Calu3 (cell line): ENCODE measurements around the gene COL8A2. TPM values are rescaled to one million over a fixed set of nuclear protein-coding genes. Genes with fewer than 3 reads are reported as not detected.

Experiments used
- BruUV-seq: library from RNA; stranded (reverse); fragments of 400-500 nt; replicated peaks from 2 replicates; lab custom pipeline; 2021; lab: Mats Ljungman, UMichigan
- CTCF ChIA-PET: fragments of 300-600 bp; sonication (Branson Sonifier 250); formaldehyde crosslinking; loops from one replicate; lab custom pipeline; 2022; ENCODE audit warnings: antibody characterized with exemption; lab: Charles Lee
- DNase-seq: peaks from one replicate; pipeline ENCODE4 v3.0.0; 2022
- H3K27ac Mint-ChIP-seq: one replicate; pipeline ENCODE4 v1.8.0; 2022; ENCODE audit warnings: mixed read lengths; ENCODE audit not compliant: unreplicated experiment
- H3K27me3 Mint-ChIP-seq: one replicate; pipeline ENCODE4 v1.8.0; 2022; ENCODE audit warnings: mixed read lengths; ENCODE audit not compliant: unreplicated experiment
- H3K36me3 Mint-ChIP-seq: one replicate; pipeline ENCODE4 v1.8.0; 2022; ENCODE audit warnings: mild to moderate bottlenecking, moderate library complexity, mixed read lengths; ENCODE audit not compliant: insufficient read depth, unreplicated experiment
- H3K4me1 Mint-ChIP-seq: one replicate; pipeline ENCODE4 v1.8.0; 2022; ENCODE audit warnings: mild to moderate bottlenecking, low read depth, mixed read lengths; ENCODE audit not compliant: unreplicated experiment
- H3K4me3 Mint-ChIP-seq: one replicate; pipeline ENCODE4 v1.8.0; 2022; ENCODE audit warnings: mild to moderate bottlenecking, low read depth, moderate library complexity, mixed read lengths; ENCODE audit not compliant: unreplicated experiment
- H3K9me3 Mint-ChIP-seq: one replicate; pipeline ENCODE4 v1.8.0; 2022; ENCODE audit warnings: low read depth, mixed read lengths; ENCODE audit not compliant: unreplicated experiment
- intact Hi-C: fragments of 100-400 bp; cut with micrococcal nuclease; formaldehyde crosslinking; loops from one replicate; pipeline ENCODE4 v1.10.0; 2022; ENCODE audit not compliant: unreplicated experiment
- total RNA-seq: library from RNA; stranded (reverse); gene quantifications from 2 replicates; pipeline ENCODE4 v1.2.3, GENCODE V29; 2022
- TF ChIP-seq, protein P1 (sequence below): fragments of 200-600 bp; IDR thresholded peaks from one replicate; pipeline ENCODE4 v1.8.0; 2022; ENCODE audit warnings: antibody characterized with exemption; ENCODE audit not compliant: unreplicated experiment

Gene COL8A2
- total RNA-seq, 1 experiment from 2014 or later = not detected

DNA sequence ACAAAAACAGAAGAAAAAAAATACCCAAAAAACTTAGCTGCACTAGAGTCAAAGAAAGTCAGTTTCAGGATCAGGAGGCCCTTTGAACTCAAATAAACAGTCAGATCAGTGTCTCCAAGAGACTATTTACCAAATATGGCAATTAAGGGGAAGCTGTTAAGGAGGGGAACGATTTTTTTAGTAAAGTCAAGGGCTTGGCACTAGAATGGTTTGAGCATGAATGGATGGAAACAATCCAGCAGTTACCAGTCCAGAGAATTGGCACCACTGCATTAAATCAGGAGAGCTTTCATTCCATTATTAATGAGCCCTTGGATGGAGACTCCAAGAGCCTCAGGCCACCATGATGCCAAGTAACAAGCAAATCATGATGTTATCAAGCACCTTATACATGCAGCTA, 17.1 kb upstream of the COL8A2 start:
- H3K27me3 Mint-ChIP-seq = no peaks in the 10 kb centered on the region

DNA sequence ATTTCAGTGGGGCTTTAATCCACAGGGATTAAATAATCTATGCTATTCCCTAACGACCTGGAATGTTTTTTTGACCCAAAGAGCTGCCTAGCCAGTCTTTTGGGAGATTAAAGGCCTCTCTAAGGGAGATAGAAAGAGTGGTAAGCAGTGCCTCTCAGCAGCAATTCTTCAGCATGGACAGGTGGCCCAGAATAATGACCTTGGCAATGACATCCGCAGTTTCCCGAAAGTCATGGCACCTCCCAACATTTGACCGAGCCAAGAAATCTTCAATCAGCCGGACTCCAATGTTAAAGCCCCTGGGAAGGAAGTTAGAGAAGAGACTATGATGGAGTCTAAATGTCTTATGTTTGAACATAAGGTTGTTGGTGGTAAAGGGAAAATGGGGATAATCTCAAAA, 14.5 kb upstream of the COL8A2 start:
- CTCF ChIA-PET = no interaction called here
- no peak for DNase-seq
- H3K9me3 Mint-ChIP-seq = no peaks in the 10 kb centered on the region
- intact Hi-C loops = no loop called here
- no peaks in the 10 kb centered on the region for H3K27me3 Mint-ChIP-seq
- peaks cover 25% of the 10 kb centered on the region for H3K4me1 Mint-ChIP-seq
- peaks cover 50% of the 10 kb centered on the region for H3K36me3 Mint-ChIP-seq
- no peak overlapping the region for H3K27ac Mint-ChIP-seq
- H3K4me3 Mint-ChIP-seq = no peak overlapping the region
- TF ChIP-seq, protein P1, sequence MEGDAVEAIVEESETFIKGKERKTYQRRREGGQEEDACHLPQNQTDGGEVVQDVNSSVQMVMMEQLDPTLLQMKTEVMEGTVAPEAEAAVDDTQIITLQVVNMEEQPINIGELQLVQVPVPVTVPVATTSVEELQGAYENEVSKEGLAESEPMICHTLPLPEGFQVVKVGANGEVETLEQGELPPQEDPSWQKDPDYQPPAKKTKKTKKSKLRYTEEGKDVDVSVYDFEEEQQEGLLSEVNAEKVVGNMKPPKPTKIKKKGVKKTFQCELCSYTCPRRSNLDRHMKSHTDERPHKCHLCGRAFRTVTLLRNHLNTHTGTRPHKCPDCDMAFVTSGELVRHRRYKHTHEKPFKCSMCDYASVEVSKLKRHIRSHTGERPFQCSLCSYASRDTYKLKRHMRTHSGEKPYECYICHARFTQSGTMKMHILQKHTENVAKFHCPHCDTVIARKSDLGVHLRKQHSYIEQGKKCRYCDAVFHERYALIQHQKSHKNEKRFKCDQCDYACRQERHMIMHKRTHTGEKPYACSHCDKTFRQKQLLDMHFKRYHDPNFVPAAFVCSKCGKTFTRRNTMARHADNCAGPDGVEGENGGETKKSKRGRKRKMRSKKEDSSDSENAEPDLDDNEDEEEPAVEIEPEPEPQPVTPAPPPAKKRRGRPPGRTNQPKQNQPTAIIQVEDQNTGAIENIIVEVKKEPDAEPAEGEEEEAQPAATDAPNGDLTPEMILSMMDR = no peak
- BruUV-seq = no TSS peak

More for the DNA sequence above, 17.1 kb upstream of the COL8A2 start:
- H3K4me1 Mint-ChIP-seq = peaks cover 8% of the 10 kb centered on the region
- intact Hi-C loops = no loop called here
- H3K9me3 Mint-ChIP-seq = no peaks in the 10 kb centered on the region
- H3K27ac Mint-ChIP-seq = no peak overlapping the region
- peaks cover 44% of the 10 kb centered on the region for H3K36me3 Mint-ChIP-seq
- no TSS peak for BruUV-seq
- TF ChIP-seq, protein P1 = no peak
- no peak overlapping the region for H3K4me3 Mint-ChIP-seq
- CTCF ChIA-PET = interaction anchor here (0.8 kb wide), 1 partner anchor 73 kb away, joined by 3 read pairs; no protein-coding TSS in a partner anchor
- no peak for DNase-seq

DNA sequence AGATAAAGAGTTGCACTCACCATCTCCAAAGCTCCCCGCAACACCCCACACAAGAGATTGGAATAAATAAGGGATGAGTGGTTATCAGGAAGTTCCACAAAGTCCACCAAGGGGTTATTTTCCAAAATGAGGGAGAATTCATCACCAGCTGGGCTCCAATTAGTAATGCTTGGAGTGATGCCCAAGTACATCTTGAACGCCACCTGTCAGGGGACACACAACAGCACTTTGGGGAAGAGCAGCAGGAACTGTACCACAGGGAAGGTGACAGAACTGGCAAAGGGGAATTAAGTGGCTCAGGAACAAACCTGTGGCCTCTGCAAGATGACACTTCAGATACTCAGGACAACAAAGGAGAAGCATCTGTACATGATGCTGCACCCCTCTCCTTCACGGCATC, 12.8 kb upstream of the COL8A2 start:
- Mint-ChIP-seq H3K9me3 (no peaks in the 10 kb centered on the region), H3K4me3 (no peak overlapping the region), H3K27ac (no peak overlapping the region), H3K27me3 (no peaks in the 10 kb centered on the region), H3K36me3 (peaks cover 45% of the 10 kb centered on the region), H3K4me1 (peaks cover 38% of the 10 kb centered on the region)
- CTCF ChIA-PET = no interaction called here
- no peak for DNase-seq
- TF ChIP-seq, protein P1 = no peak
- intact Hi-C loops = no loop called here
- no TSS peak for BruUV-seq

DNA sequence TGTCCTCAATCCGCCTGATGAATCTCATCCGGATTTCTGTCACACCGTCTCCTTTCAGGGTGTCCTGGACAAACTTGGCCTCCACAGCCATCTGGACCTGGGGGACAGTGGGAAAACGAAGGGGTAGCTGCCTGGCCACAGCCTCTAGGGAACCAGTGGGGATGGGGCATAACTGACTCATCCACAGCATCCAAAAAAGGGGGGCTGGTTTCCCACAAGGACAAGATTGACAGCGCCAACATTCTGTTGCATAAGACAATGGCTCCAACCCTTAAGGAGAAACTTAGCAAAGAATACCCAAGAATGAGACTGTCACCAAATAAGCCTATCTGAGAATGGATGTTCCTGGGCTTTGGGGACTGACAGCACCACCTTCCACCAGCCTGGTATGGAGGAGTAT, 12.2 kb upstream of the COL8A2 start:
- intact Hi-C loops = no loop called here
- DNase-seq = no peak
- H3K9me3 Mint-ChIP-seq = no peaks in the 10 kb centered on the region
- H3K36me3 Mint-ChIP-seq = peaks cover 45% of the 10 kb centered on the region
- BruUV-seq = no TSS peak
- CTCF ChIA-PET = no interaction called here
- H3K4me1 Mint-ChIP-seq = peaks cover 38% of the 10 kb centered on the region
- no peaks in the 10 kb centered on the region for H3K27me3 Mint-ChIP-seq
- no peak overlapping the region for H3K4me3 Mint-ChIP-seq
- H3K27ac Mint-ChIP-seq = no peak overlapping the region
- TF ChIP-seq, protein P1 = no peak
